ENCODE results near the gene ZSCAN30.
A peak's percentile ranks its signal among the peaks of the same experiment; 100 is the strongest.

Gene ZSCAN30

DNA sequence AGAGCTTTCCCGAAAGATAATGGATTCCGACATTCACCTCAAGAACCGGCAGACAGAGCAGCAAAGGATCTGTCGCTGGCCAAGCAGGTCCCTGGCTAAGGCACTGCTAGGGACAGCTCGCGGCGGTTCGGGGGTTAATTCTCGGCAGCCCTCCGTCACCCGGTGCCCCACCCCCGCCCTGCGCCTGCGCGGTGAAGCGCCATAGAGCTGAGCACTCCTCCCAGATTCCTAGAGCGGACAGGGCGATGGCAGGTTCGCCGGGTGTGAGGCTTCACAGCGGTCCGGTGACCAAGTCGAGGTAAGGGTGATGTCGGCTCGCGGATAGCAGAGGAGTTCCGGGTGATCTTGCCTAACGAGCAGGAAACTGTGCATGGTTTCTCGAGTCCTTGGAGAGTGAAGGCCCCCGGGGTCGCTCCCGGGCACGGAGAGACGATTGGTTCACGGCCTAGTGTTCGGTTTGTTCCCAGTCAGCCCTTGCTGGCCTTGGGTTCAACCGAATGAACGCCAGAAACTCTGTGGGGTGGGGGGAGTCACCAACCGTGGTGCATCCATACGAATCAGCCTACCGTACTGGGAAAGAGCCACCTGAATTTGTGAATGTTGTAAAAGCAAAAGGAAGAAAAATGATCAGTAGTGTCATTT, at the start of gene ZSCAN30:
TSS of gene ZSCAN30 (minus strand) at position 136 of the 642 bp plus-strand sequence. CDS start 25,877 bp downstream, outside the sequence.
- peak; percentile 94 for DNase-seq (ENCODE audit: low spot score)

DNA sequence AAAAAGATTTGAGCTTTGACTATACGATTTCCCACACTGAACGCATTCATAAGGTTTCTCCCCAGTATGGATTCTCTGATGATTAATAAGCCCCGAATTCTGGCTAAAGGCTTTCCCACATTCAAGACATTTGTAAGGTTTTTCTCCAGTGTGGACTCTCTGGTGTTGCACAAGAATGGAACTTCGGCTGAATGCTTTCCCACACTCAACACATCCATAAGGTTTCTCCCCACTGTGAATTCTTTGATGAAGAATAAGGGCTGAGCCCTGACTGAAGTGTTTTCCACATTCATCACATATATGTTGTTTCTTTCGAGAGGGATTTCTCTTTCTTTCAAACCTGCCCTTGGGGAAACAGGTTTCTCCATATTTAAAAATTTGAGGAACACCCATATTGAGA, 47.3 kb upstream of the ZSCAN30 start:
- DNase-seq (ENCODE audit: low spot score): no peak

DNA sequence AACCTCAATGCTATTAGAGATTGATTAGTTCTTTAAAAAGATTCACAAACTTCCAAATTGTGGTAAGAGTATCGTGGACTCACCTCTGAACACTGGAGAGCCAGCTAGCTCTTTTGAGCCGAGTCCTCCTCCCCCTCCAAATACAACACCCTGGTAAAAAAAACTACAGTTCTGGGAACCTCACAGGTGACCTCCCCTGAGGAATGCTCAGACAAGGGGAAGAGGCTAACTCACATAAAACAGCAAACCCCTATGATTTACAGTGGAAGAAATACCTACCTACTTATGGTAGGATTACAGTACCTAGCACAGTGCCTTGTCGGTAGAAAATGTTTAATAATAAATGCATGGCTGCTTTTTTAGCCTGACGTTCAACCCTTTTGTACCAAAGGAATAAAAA, 45.8 kb upstream of the ZSCAN30 start:
- DNase-seq (ENCODE audit: low spot score): no peak

DNA sequence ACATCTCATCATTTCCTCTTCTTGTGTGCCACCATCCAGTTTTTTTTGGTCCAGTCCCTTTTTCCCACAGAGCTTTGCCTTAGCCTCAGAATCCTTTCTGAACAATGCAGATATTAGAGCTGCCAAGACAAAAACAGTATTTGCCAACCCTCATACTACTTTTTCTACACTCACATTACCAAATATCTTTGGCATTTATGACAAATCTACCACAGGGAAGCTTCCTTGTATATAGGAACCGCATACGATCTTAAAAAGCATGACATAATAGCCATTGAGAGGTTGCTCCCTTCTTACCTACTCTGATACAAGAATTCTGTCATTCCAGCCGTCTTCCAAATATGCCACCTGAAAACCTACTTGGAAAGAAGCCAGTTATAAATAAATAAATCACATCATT, 44.8 kb upstream of the ZSCAN30 start:
- DNase-seq (ENCODE audit: low spot score): no peak

DNA sequence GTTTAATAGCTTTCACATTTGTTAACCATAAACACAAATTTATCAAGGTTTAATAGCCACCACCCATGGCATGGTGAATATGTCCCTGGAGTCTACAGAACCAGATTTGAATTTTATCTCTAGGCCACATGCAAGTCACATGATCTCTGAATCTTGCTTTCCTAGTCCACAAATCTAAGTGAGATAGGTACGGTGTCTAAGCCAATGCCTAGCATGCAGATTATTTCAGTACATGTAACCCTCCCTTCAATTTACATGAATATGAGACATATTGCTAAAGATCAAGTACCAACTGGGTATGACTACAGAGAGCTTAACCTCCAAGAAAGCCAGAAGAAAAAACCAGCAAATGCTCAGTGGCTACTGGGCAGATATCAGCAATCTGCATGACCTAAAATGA, 44.2 kb upstream of the ZSCAN30 start:
- DNase-seq (ENCODE audit: low spot score): no peak

DNA sequence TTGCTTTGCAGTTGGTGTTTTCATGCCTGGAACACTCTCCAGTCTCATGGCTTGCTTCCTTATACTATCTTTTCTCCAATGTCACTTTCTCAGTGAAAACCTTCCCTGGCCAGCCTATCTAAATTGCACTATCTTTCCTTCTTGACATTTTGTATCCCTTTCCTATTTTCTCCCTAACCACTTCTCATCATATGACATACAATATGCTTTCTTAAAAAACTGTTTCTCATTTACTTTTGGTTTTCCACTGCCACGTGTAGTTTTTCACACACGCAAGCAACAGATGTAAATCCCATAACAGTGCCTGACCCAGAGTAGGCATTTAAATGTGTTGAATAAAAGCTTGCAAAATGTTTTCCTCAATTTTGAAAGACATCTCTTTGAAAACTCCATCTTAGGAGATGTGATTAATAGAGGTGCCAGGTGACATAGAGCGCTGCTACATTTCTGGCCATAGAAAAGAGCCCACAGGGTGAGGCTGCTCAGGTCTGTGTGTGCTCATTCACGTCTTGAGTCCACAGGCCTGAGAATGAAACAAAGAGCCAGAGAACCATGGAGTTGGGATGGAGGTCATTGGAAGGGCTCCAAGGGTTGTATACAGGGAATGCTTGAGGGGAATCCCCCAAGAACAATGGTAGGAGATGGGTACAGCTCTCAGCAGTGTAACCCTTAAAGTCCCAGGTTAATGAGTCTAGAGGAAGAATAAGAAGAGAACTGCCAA, 41.5 kb upstream of the ZSCAN30 start:
- no peak for DNase-seq (ENCODE audit: low spot score)

DNA sequence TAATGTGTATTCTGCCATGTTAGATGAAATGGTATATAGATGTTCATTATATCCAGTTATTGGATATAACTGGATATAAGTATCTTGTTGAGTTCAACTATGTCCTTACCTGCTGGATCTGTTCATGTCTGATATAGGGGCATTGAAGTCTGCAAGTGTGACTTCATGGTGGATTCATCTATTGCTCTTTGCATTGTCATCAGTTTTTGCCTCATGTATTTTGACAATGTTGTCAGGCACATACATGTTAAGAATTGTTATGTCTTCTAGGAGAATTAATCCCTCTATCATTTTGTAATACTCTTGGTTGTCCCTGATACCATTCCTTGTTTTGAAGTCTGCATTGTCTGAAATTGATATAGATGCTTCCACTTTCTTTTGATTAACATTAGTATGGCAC, 38.8 kb upstream of the ZSCAN30 start:
- no peak for DNase-seq (ENCODE audit: low spot score)

DNA sequence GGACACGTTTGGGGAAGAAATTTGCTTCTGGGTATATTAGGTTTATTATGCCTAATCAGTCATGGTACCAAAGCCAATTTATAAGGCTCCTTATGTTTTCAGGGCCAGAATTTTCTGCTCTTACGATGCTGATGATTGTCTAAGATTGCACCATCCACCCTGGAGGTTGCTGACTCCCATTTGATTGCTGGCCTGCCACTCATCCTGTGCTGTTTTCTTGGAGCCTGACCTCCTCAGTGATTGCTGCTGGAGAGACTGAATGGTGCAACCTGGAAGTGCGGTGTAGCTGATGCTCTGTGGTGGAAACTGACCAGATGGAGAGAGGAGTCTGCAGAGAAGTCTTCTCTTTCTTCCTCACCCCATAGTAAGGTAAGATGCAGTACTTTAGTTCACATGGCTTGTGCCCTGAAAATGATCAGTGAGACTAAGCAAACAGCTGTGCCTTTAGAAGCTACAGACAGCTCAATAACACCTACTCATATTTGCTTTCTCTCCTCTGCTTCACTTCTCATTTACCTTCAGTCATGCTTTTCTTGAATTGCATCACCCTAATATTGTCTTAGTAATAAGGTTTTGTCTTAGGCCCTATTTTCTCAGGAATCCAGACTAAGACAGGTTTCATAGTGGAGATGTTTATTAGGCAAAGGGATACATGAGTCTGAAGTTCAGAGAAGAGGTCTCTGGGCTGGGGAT, 36.8 kb upstream of the ZSCAN30 start:
- no peak for DNase-seq (ENCODE audit: low spot score)

DNA sequence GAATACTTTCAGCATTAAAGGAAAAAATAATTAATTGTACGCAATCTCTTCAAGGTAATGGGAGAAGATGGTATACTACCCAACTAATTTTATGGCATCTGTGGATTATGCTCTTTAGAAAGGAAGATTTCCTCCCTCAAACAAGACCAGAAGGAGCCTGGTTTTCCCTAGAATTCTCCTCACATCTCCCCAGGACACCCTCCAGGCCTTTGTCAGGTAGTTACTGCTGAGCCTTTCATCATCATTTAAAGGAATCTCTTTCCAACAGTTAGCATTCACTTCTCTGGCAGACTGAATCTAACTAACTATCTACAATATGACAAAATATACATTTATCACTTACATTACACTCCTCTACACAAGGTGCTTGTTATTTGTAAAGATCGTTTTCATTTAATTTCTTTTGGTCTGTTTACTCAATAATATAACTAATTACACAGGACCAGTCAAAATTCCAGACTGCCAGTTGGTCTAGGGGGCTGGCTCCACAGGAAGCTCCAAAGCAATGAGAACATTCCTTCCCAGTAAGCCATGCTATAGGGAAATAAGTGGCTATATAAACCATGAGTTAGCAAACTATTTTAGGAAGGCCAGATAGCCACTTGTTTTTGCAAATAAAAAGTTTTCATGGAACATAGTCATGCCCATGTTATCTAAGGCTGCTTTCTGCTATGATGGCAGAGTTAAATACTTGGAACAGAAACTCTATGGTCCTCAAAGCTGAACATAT, 35.1 kb upstream of the ZSCAN30 start:
- DNase-seq (ENCODE audit: low spot score): no peak

DNA sequence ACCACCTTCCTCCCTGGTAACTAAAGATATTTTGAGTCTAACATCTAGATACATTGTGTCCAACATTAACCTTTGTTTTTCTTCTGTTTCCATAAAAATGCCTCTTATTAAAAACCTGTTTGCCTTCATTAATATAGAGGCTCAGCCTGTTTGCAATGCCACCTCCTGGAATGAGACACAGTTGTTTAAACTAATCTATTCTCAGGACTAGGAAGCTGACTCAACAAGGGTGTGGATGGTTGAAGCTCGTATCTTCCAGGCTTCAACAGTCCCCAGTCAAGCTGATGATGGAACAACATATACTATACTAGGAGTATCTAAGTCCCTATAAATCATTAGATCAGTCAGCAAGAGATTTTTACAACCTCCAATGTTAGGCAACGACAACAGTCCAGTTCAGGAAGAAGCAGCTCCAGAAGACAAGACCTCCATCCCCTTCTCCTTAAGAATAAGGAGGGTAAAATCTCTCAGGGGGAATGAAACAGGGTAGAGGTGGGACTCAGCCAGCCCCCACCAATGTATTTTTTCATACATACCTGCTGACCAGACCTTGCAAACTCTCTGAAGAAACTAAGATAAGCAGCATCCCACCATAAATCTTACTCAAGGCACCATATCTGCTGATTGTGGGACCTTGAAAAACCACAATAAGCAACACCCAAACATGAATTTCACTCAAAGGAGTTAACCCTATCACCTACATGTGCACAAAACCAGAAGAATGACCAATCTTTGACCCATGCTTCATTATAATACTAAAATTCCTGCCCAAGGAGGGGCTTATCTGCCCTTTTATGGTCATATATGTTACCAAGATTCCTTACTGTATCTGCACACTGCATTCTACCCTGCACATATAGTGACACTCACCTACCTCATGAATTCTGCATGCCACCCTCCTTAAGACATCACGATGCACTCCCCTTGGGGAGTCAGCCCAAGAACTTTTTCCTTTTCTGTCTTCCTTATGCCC, 32.7 kb upstream of the ZSCAN30 start:
- no peak for DNase-seq (ENCODE audit: low spot score)

DNA sequence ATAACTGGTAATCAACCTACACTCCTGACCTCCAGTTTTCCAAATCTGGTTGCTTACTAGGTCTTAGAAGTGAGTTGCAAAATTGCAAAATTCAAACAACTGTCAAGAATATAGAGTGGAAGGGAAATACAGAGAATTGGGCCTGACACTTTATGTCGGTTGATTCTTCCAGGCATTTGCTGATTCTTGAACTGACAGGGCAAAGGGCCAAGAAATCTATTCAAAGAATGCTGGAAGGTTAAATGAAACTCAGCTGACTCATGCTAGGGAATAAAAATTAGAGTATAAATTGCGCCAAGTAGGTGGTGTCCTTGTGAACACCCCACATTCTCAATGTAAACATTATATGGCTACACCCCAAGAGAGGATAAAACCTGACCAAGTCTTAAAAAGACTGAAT, 21.5 kb upstream of the ZSCAN30 start:
- no peak for DNase-seq (ENCODE audit: low spot score)

DNA sequence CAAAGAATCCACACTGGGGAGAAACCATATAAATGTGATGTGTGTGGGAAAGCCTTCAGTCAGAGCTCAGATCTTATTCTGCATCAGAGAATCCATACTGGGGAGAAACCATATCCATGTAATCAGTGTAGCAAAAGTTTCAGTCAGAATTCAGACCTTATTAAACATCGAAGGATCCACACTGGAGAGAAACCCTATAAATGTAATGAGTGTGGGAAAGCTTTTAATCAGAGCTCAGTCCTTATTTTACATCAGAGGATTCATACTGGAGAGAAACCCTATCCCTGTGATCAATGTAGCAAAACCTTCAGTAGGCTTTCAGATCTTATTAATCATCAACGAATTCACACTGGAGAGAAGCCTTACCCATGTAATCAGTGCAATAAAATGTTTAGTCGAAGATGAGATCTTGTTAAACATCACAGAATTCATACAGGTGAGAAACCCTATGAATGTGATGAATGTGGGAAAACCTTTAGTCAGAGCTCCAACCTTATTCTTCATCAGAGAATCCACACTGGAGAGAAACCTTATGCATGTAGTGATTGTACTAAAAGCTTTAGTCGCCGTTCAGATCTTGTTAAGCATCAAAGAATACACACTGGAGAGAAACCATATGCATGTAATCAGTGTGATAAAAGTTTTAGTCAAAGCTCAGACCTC, 16.7 kb upstream of the ZSCAN30 start:
- no peak for DNase-seq (ENCODE audit: low spot score)

DNA sequence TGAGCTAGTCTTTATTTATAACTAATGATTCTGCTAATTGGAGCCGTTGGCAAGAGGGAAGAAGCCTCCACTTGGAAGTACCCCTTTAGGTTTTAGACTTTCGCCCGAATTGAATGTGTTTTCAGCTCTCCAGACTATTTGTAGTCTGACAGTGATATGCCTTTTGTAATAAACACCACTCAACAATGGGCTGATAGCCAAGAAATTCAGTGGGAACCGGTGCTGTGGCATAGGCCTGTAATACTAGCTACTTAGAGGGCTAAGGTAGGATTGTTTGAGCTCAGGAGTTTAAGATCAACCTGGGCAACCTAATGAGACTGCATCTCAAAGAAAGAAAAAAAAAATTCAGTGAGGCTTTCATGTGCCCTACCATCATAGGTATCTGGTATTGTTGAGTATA, 13.6 kb upstream of the ZSCAN30 start:
- no peak for DNase-seq (ENCODE audit: low spot score)

DNA sequence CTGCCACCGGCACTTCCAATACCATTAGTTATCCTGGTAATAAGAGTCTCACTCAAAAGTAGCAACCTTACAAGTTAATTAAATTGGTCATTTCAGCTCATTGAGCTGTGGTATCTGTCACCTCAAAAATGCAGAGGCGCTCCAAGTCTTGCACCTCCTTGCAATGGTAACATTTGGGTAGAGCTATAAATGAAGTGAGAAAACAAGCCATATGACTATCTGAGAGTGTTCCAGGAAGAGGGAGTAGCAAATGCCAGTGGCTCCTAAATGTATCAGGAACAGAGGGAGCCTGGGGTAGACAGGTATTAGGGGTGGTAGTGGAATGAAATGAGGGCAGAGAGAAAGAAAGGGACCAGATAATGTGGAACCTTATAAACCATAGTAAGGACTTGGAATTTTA, 6.0 kb upstream of the ZSCAN30 start:
- DNase-seq (ENCODE audit: low spot score): no peak

DNA sequence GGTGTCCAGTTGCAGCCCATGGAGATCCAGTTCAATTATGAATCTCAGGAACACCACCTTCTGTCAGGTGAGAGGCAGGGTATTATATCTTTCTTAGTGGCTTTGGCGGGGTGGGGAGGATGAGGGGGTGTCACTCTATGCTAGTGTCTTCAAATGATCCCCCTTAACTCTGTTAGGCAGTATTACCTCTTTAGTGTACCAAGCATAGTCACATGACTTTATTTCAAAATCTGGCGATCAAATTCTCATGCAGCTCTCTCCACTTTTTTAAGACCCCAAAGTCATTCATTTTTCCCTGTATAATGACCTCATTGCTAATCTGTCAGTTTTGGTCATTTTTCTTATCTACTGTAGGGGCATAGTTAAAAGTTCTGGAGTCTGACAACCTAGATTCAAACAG, 1.1 kb upstream of the ZSCAN30 start:
- peak; percentile 13 for DNase-seq (ENCODE audit: low spot score)

DNA sequence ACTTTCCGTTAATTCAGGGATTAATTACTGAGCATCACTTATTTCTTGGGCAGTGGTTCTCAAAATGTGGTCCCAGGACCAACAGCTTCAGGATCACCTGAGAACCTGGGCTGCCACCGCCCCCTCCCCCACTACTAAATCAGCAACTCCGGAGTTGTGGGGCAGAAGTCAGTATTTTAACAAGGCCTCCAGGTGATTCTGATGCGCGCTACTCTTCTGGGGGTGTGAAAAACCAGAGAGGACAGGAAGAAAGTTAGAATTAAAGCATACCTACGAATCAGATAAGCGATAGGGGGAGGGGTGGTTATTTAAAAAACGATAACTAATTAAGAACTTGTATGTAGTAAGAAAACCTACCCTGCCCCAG, 319 bp downstream of the ZSCAN30 start:
- no peak for DNase-seq (ENCODE audit: low spot score)

DNA sequence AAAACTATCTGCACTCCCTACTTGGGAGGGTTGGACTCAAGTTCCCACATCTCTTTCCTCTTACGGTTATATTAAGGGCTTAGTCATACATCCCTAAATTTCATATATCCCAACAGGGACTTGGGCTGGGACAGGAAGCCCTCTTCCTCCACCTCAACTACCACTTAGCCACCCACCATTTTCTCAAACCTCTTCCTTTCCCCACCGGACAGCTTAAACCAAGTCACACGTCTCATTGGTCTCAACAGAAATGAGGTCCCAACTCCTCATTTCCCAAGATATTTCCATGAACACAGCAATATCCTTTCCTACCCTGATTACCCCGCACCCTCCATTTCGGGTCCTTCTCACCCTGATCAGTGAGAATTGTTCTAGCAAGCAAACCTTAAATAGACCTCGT, 736 bp downstream of the ZSCAN30 start:
- no peak for DNase-seq (ENCODE audit: low spot score)

DNA sequence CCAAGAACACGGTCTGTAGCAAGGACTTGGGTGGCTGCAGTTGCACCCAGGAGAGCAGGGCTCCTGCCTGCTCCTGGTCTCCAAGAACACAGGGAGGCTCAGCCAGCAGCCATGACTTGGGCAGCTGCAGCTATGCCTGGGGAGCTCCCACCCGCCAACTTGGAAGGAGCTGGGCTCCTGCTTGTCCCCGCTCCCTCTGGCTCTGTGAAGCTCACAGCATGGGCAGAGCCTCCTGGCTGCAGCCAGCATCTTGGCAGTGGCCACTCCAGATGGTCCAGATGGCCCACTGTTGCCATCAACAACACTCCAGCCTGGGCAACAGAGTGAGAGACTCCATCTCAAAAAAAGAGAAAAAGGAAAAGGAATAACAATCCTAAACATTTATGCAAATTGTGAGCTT, 5.2 kb downstream of the ZSCAN30 start:
- DNase-seq (ENCODE audit: low spot score): no peak

DNA sequence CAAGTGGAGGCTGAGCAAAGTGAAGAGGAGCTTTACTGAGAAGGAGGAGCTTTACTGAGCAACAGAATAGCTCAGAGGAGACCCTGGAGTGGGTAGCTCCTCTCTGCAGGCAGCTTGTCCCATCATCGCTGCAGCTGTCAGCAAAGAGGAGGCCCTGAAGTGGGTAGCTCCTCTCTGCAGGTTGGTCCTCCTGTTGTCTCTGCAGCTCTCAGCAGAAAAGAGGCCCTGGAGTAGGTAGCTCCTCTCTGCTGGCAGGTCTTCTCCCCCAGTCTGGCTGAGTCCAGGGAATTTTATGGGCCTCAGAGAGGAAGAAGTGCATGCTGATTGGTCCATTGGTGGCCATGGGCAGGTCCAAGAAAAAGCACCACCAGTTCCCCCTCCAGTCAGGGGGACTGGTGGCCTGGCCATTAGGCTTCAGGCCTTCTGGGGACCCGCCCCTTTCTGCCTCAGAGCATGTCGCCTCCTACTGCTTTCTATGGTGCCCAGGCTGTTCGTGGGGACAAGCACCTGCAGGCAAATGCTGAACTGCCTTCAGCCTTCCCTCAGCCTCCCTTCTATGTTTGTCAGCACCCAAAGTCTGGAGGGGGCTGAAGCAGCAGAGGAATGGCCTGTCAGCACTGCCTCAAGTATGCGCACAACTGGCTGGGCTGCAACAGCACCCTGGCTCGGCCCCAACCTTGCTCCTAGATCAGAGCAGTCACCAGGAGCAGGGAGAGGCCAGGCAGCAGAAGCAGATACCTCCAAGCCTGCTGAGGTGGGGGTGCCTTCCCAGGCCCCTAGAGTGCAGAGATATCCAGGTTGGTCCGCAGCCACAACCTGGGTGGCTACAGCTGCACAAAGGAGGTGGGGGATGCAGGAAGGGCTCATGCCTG, 5.9 kb downstream of the ZSCAN30 start:
- no peak for DNase-seq (ENCODE audit: low spot score)

DNA sequence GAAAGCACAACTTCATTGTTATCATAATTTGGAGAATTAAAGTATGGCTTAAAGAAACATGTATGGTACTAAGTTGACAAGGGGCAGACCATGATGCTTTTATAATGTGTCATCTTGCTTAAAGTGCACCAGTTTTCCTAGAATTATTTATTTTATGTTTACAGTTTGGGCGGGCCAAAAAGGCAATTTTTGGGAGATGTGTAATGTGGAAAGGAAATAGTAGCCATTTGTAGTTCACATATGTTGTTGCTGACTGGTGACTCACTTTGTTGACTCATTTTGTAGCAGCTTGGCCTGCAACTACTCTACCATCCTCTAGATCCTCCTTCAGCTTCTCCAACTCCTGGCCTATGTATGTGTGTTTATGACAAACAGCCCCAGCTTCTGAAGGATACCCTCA, 7.7 kb downstream of the ZSCAN30 start:
- DNase-seq (ENCODE audit: low spot score): no peak

All from NAMALWA (cell line).